H1 (cell line): ENCODE data around the gene CMTR2. TPM values are rescaled to one million over a fixed set of nuclear protein-coding genes. Genes with fewer than 3 reads are reported as not detected.

ENCODE experiments used
- CTCF ChIA-PET: fragments of 300-600 bp; sonication (Branson Sonifier 250); formaldehyde crosslinking; loops from one replicate; lab custom pipeline; 2021; ENCODE audit not compliant: partially characterized antibody; lab: Charles Lee
- POLR2A ChIA-PET: fragments of 300-600 bp; sonication (Branson Sonifier 250); formaldehyde crosslinking; loops from one replicate; lab custom pipeline; 2021; ENCODE audit warnings: inconsistent platforms; ENCODE audit not compliant: partially characterized antibody; lab: Charles Lee
- DNase-seq, 2 experiments: peaks; one replicate each; pipeline versions ENCODE4 v3.0.0 to v3.0.0-alpha.2; 2010 to 2022; ENCODE audit warnings: low spot score in 2 of 2, low read depth in 1 of 2, mixed read lengths in 1 of 2
- FAIRE-seq: peaks from 2 replicates; lab custom pipeline; 2011; peaks lifted over from hg19 to GRCh38; lab: Jason Lieb, UNC
- H2AFZ ChIP-seq: 2 replicates; pipeline ENCODE4 v1.8.1; 2012; ENCODE audit warnings: low read length, inconsistent platforms
- H2AK5ac ChIP-seq: 2 replicates; pipeline ENCODE4 v1.6.1; 2013; ENCODE audit warnings: low read depth, low read length
- H2BK120ac ChIP-seq: replicated peaks from 2 replicates; pipeline ENCODE3; 2013; ENCODE audit warnings: low read depth, low read length, inconsistent platforms
- H2BK12ac ChIP-seq: 2 replicates; pipeline ENCODE4 v1.6.1; 2013; ENCODE audit warnings: low read depth, low read length
- H2BK15ac ChIP-seq: 2 replicates; pipeline ENCODE4 v1.6.1; 2013; ENCODE audit warnings: low read length
- H2BK20ac ChIP-seq: 2 replicates; pipeline ENCODE4 v1.6.1; 2013; ENCODE audit warnings: low read length
- H2BK5ac ChIP-seq: 2 replicates; pipeline ENCODE4 v1.6.1; 2013; ENCODE audit warnings: low read depth, low read length
- H3K14ac ChIP-seq: 2 replicates; pipeline ENCODE4 v1.6.1; 2013; ENCODE audit warnings: inconsistent platforms; ENCODE audit not compliant: insufficient read length
- H3K18ac ChIP-seq: 2 replicates; pipeline ENCODE4 v1.6.1; 2013; ENCODE audit warnings: low read length; ENCODE audit errors: extremely low read depth
- H3K23ac ChIP-seq: 2 replicates; pipeline ENCODE4 v1.6.1; 2013; ENCODE audit warnings: inconsistent platforms; ENCODE audit not compliant: insufficient read length
- H3K23me2 ChIP-seq: 2 replicates; pipeline ENCODE4 v1.6.1; 2013; ENCODE audit warnings: low read depth, low read length
- H3K27ac ChIP-seq: 2 replicates; pipeline ENCODE4 v1.6.1; 2011; ENCODE audit warnings: low read depth, low read length, inconsistent platforms
- H3K27me3 ChIP-seq, 4 experiments: replicated peaks in 1 of 4; 1 replicate in 1 of 4; 2 replicates in 3 of 4; pipeline versions ENCODE4 v1.6.1 to v1.8.1; 2011 to 2013; ENCODE audit warnings: low read length in 3 of 4, mild to moderate bottlenecking in 3 of 4, inconsistent platforms in 2 of 4, mixed read lengths in 2 of 4, moderate library complexity in 1 of 4; ENCODE audit not compliant: control insufficient read depth in 3 of 4, insufficient read depth in 3 of 4; ENCODE audit errors: extremely low read depth in 1 of 4
- H3K36me3 ChIP-seq, 4 experiments: 2 replicates each; pipeline versions ENCODE4 v1.6.1 to v1.8.1; 2011 to 2013; ENCODE audit warnings: mild to moderate bottlenecking in 4 of 4, low read length in 3 of 4, moderate library complexity in 2 of 4, control low read depth in 1 of 4, inconsistent platforms in 1 of 4; ENCODE audit not compliant: insufficient read depth in 4 of 4, control insufficient read depth in 2 of 4
- H3K4ac ChIP-seq: replicated peaks from 2 replicates; pipeline ENCODE3; 2013; ENCODE audit warnings: low read length, low read depth, mixed read lengths, inconsistent platforms; ENCODE audit not compliant: insufficient read length
- H3K4me1 ChIP-seq, 4 experiments: replicated peaks in 1 of 4; 1 replicate in 1 of 4; 2 replicates in 3 of 4; pipeline versions ENCODE4 v1.6.1 to v1.8.1; 2011 to 2013; ENCODE audit warnings: low read length in 3 of 4, inconsistent platforms in 2 of 4, mixed read lengths in 1 of 4; ENCODE audit not compliant: insufficient read depth in 4 of 4, control insufficient read depth in 3 of 4
- H3K4me2 ChIP-seq, 2 experiments: 2 replicates each; pipeline versions ENCODE4 v1.6.1 to v1.8.1; 2011 to 2013; ENCODE audit warnings: low read depth in 2 of 2, low read length in 2 of 2, control low read depth in 1 of 2, inconsistent platforms in 1 of 2, mild to moderate bottlenecking in 1 of 2; ENCODE audit not compliant: insufficient read depth in 1 of 2
- H3K4me3 ChIP-seq, 4 experiments: fragments of 200-600, 300-600 bp in 1 of 4; sonication (generic), shearing (Covaris generic), sonication (Bioruptor Twin) in 1 of 4; 2 replicates each; pipeline versions ENCODE4 v1.5.1 to v1.8.1; 2011 to 2016; ENCODE audit warnings: low read length in 4 of 4, low read depth in 3 of 4, control low read depth in 2 of 4, inconsistent platforms in 2 of 4, mild to moderate bottlenecking in 2 of 4, mixed read lengths in 1 of 4, moderate library complexity in 1 of 4; ENCODE audit not compliant: insufficient read depth in 2 of 4; ENCODE audit errors: extremely low read depth in 1 of 4
- H3K56ac ChIP-seq: replicated peaks from 2 replicates; pipeline ENCODE3; 2013; ENCODE audit warnings: low read depth, mild to moderate bottlenecking, mixed read lengths, low read length, inconsistent platforms; ENCODE audit not compliant: insufficient read length
- H3K79me1 ChIP-seq: 2 replicates; pipeline ENCODE4 v1.6.1; 2013; ENCODE audit warnings: low read depth, low read length, control low read depth
- H3K79me2 ChIP-seq, 2 experiments: 2 replicates each; pipeline versions ENCODE4 v1.6.1 to v1.8.1; 2012 to 2013; ENCODE audit warnings: low read length in 2 of 2, mild to moderate bottlenecking in 2 of 2, inconsistent platforms in 1 of 2; ENCODE audit not compliant: insufficient read depth in 2 of 2, control insufficient read depth in 1 of 2
- H3K9ac ChIP-seq, 4 experiments: replicated peaks in 1 of 4; 1 replicate in 1 of 4; 2 replicates in 3 of 4; pipeline versions ENCODE4 v1.6.1 to v1.8.1; 2011 to 2013; ENCODE audit warnings: low read depth in 3 of 4, low read length in 3 of 4, control low read depth in 2 of 4, mild to moderate bottlenecking in 2 of 4, moderate library complexity in 2 of 4, inconsistent platforms in 1 of 4; ENCODE audit errors: extremely low read depth in 1 of 4
- H3K9me3 ChIP-seq, 2 experiments: 2 replicates each; pipeline versions ENCODE4 v1.6.1 to v1.8.1; 2012 to 2013; ENCODE audit warnings: mild to moderate bottlenecking in 2 of 2, moderate library complexity in 2 of 2, control low read depth in 1 of 2, inconsistent platforms in 1 of 2, low read depth in 1 of 2, low read length in 1 of 2, mixed read lengths in 1 of 2; ENCODE audit not compliant: insufficient read depth in 2 of 2
- H4K20me1 ChIP-seq, 2 experiments: replicated peaks in 1 of 2; 2 replicates each; pipeline versions ENCODE3 to v1.8.1; 2011 to 2013; ENCODE audit warnings: inconsistent platforms in 2 of 2, low read length in 2 of 2, mild to moderate bottlenecking in 1 of 2; ENCODE audit not compliant: insufficient read depth in 2 of 2, control insufficient read depth in 1 of 2
- H4K5ac ChIP-seq: 2 replicates; pipeline ENCODE4 v1.6.1; 2013; ENCODE audit warnings: low read length, low read depth, mixed read lengths, inconsistent platforms; ENCODE audit not compliant: insufficient read length
- H4K8ac ChIP-seq: 2 replicates; pipeline ENCODE4 v1.8.0; 2013; ENCODE audit warnings: mild to moderate bottlenecking, moderate library complexity, low read length, inconsistent platforms; ENCODE audit not compliant: insufficient read depth; ENCODE audit errors: extremely low read depth
- H4K91ac ChIP-seq: replicated peaks from 2 replicates; pipeline ENCODE3; 2013; ENCODE audit warnings: low read length, mixed read lengths, inconsistent platforms; ENCODE audit not compliant: insufficient read length
- CTBP2 ChIP-seq: IDR thresholded peaks from 2 replicates; pipeline ENCODE4 v1.7.0; 2011; ENCODE audit warnings: borderline replicate concordance, mild to moderate bottlenecking, moderate library complexity, mixed read lengths, low read length; ENCODE audit not compliant: insufficient read depth, insufficient read length
- EGR1 ChIP-seq: IDR thresholded peaks from 2 replicates; pipeline ENCODE4 v1.6.1; 2011; ENCODE audit warnings: low read depth, low read length, borderline replicate concordance
- HDAC6 ChIP-seq: IDR thresholded peaks from one replicate; pipeline ENCODE4 v1.7.1; 2012; ENCODE audit warnings: low read depth, mild to moderate bottlenecking, inconsistent platforms, low read length, moderate library complexity
- JUN ChIP-seq: IDR thresholded peaks from 2 replicates; pipeline ENCODE4 v1.6.1; 2011; ENCODE audit warnings: low read depth, mild to moderate bottlenecking, improper control_type of control experiment, low read length
- KDM4A ChIP-seq: IDR thresholded peaks from one replicate; pipeline ENCODE4 v1.7.1; 2012; ENCODE audit warnings: low read depth, mild to moderate bottlenecking, moderate library complexity, low read length, inconsistent platforms; ENCODE audit not compliant: severe bottlenecking
- NRF1 ChIP-seq: IDR thresholded peaks from 2 replicates; pipeline ENCODE4 v1.6.1; 2011; ENCODE audit warnings: mild to moderate bottlenecking, low read depth, low read length, improper control_type of control experiment
- PHF8 ChIP-seq: fragments of 200-600 bp; sonication (generic); conservative IDR thresholded peaks from 2 replicates; pipeline ENCODE4 v1.7.1; 2012; ENCODE audit warnings: low read depth, mild to moderate bottlenecking, inconsistent platforms, low read length, moderate library complexity
- POLR2AphosphoS5 ChIP-seq: IDR thresholded peaks from 2 replicates; pipeline ENCODE4 v1.6.1; 2011; ENCODE audit warnings: low read depth, low read length
- RNF2 ChIP-seq: fragments of 200-900, 300-1000 bp; sonication (generic); IDR thresholded peaks from 2 replicates; pipeline ENCODE4 v1.7.1; 2016; ENCODE audit warnings: borderline replicate concordance, low read depth, mild to moderate bottlenecking, antibody characterized with exemption, low read length; ENCODE audit not compliant: poor library complexity, severe bottlenecking; ENCODE audit errors: missing control alignments
- RXRA ChIP-seq: IDR thresholded peaks from 2 replicates; pipeline ENCODE4 v1.6.1; 2011; ENCODE audit warnings: low read depth, mild to moderate bottlenecking, low read length, moderate library complexity; ENCODE audit not compliant: insufficient read depth
- ZNF274 ChIP-seq: IDR thresholded peaks from 2 replicates; pipeline ENCODE4 v1.7.0; 2012; ENCODE audit warnings: low read length, borderline replicate concordance; ENCODE audit errors: extremely low read depth
- WGBS, 2 experiments: shearing (Covaris generic) in 1 of 2; methylation state at CpG; one replicate each; pipeline versions ENCODE4 v1.1.6 to v1.1.7; 2013 to 2015; ENCODE audit warnings: low lambda C conversion rate in 2 of 2, mixed read lengths in 2 of 2, inconsistent platforms in 1 of 2, low coverage in 1 of 2, missing lambda C conversion rate in 1 of 2; ENCODE audit not compliant: insufficient replicate concordance in 2 of 2, insufficient coverage in 1 of 2, insufficient read length in 1 of 2; ENCODE audit errors: extremely low coverage in 1 of 2, missing lambda C conversion rate in 1 of 2; 5-methylcytosine and 5-hydroxymethylcytosine counted together
- polyA plus RNA-seq, 7 experiments: library from polyadenylated mRNA; depleted of rRNA in 3 of 7; stranded (reverse) in 5 of 7; unstranded in 2 of 7; fragments of >200 nt in 5 of 7; fragments of 200-250 nt in 2 of 7; gene quantifications; 1 replicate in 5 of 7; 2 replicates in 1 of 7; 4 replicates in 1 of 7; pipeline versions ENCODE4 v1.2.1 to v1.2.3, GENCODE V29; 2011 to 2013; ENCODE audit warnings: missing spikeins in 2 of 7, mixed read lengths in 2 of 7
- total RNA-seq: library from RNA; stranded (reverse); fragmentation: NEBNext Ultra II Directional; extraction: Animal tissue kit (Norgen Biotek cat#: 25700); gene quantifications from 2 replicates; pipeline ENCODE4 v1.2.1, GENCODE V29; 2021

The CMTR2 gene
- total and polyA plus RNA-seq, 2 of the 8 experiments (the other 6 are each of a cell fraction or from before 2014, with no cell fraction given): 8.5 to 12.8 TPM

GRCh38 chr16:71273384-71273783, 15.8 kb downstream of the CMTR2 start:
- no peak overlapping the region for H2BK5ac ChIP-seq
- no peak overlapping the region for H3K23ac ChIP-seq
- H3K56ac ChIP-seq: no peak overlapping the region
- DNase-seq: no peak
- H3K9me3 ChIP-seq: peaks cover 7 to 9% of the 10 kb centered on the region in 2 experiments; a peak in 3 of 4 replicates
- H3K4me1 ChIP-seq: no peaks in the 10 kb centered on the region
- H4K20me1 ChIP-seq: no peaks in the 10 kb centered on the region
- no peak overlapping the region for H3K14ac ChIP-seq
- POLR2A ChIA-PET: interaction anchor here (1.4 kb wide), 1 partner anchor 10 kb away, joined by 4 read pairs; no protein-coding TSS in a partner anchor
- H2BK15ac ChIP-seq: no peak overlapping the region
- 0 out of 8 replicates have a peak, but pooled peaks cover 0 to 2% (median 0%) of the 10 kb centered on the region in 4 experiments for H3K36me3 ChIP-seq
- no peak overlapping the region for H4K5ac ChIP-seq
- H3K9ac ChIP-seq: no peak overlapping the region
- no peak overlapping the region for H2AK5ac ChIP-seq
- H3K4ac ChIP-seq: no peak overlapping the region
- H3K23me2 ChIP-seq: no peaks in the 10 kb centered on the region
- no peak overlapping the region for H3K27ac ChIP-seq
- no peak overlapping the region for H4K8ac ChIP-seq
- no peaks in the 10 kb centered on the region for H3K79me2 ChIP-seq
- no peaks in the 10 kb centered on the region for H3K79me1 ChIP-seq
- H3K27me3 ChIP-seq: no peaks in the 10 kb centered on the region
- H3K18ac ChIP-seq: no peak overlapping the region
- CTCF ChIA-PET: interaction anchor here (0.6 kb wide), 1 partner anchor 85 kb away, joined by 3 read pairs; no protein-coding TSS in a partner anchor
- no peak for FAIRE-seq
- H2AFZ ChIP-seq: no peak overlapping the region
- H3K4me2 ChIP-seq: no peak overlapping the region
- no peak overlapping the region for H4K91ac ChIP-seq
- 94% methylated on average over 1 of the region's 1 CpG; no CpG with 5 or more reads in 1 of the 2 experiments for WGBS, 2 experiments
- no peak overlapping the region for H2BK12ac ChIP-seq
- H3K4me3 ChIP-seq: no peak overlapping the region
- no peak overlapping the region for H2BK120ac ChIP-seq
- no peak overlapping the region for H2BK20ac ChIP-seq
- TF ChIP-seq PHF8: no peak
- TF ChIP-seq ZNF274: no peak
- no peak for TF ChIP-seq KDM4A
- TF ChIP-seq POLR2AphosphoS5: no peak
- TF ChIP-seq RNF2: no peak
- no peak for TF ChIP-seq RXRA
- TF ChIP-seq EGR1: no peak
- TF ChIP-seq JUN: no peak
- no peak for TF ChIP-seq CTBP2
- no peak for TF ChIP-seq NRF1
- TF ChIP-seq HDAC6: no peak
